ENCODE data around the gene IL2.

The IL2 gene

DNA sequence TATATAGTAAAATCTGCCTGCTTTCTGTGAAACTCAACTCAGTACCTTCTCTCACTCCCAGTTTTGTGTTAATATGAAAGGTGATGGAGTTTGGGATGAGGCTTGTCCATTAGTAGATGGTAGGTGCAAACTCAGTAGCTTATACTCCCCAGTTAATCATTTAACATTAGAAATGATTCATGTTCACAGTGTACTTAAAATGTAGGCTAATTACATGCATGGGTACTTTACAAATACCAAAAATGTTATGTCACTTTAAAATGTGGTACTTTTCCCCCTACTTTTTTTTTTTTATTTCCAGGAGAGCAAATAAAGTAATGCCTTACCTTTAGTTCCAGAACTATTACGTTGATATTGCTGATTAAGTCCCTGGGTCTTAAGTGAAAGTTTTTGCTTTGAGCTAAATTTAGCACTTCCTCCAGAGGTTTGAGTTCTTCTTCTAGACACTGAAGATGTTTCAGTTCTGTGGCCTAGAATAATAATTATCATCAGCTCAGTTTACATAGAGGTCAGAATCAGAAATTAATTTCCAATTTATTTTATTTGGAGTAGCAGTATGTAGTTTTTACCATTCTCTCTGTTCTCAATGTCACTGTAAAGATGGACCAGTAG lies 3.0 kb downstream of the IL2 start:
- ATAC-seq (ENCODE audit: low read depth), result no peak
- no peaks in the 10 kb centered on the region for H3K36me3 ChIP-seq (ENCODE audit: low read depth)
- no peak for DNase-seq (ENCODE audit: low spot score)
- no peaks in the 10 kb centered on the region for H3K4me1 ChIP-seq (ENCODE audit: insufficient read depth, poor library complexity, severe bottlenecking)
- H3K4me3 ChIP-seq (ENCODE audit: severe bottlenecking), result no peak overlapping the region
- H3K9me3 ChIP-seq (ENCODE audit: severe bottlenecking), result peaks cover 3% of the 10 kb centered on the region
- TF ChIP-seq, protein P1, sequence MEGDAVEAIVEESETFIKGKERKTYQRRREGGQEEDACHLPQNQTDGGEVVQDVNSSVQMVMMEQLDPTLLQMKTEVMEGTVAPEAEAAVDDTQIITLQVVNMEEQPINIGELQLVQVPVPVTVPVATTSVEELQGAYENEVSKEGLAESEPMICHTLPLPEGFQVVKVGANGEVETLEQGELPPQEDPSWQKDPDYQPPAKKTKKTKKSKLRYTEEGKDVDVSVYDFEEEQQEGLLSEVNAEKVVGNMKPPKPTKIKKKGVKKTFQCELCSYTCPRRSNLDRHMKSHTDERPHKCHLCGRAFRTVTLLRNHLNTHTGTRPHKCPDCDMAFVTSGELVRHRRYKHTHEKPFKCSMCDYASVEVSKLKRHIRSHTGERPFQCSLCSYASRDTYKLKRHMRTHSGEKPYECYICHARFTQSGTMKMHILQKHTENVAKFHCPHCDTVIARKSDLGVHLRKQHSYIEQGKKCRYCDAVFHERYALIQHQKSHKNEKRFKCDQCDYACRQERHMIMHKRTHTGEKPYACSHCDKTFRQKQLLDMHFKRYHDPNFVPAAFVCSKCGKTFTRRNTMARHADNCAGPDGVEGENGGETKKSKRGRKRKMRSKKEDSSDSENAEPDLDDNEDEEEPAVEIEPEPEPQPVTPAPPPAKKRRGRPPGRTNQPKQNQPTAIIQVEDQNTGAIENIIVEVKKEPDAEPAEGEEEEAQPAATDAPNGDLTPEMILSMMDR (IDR thresholded peaks at IDR 0.05; ENCODE audit: poor library complexity, severe bottlenecking), result no peak
- H3K27me3 ChIP-seq (ENCODE audit: insufficient read depth, poor library complexity, severe bottlenecking), result no peaks in the 10 kb centered on the region
- H3K27ac ChIP-seq (ENCODE audit: poor library complexity, severe bottlenecking), result no peak overlapping the region

DNA sequence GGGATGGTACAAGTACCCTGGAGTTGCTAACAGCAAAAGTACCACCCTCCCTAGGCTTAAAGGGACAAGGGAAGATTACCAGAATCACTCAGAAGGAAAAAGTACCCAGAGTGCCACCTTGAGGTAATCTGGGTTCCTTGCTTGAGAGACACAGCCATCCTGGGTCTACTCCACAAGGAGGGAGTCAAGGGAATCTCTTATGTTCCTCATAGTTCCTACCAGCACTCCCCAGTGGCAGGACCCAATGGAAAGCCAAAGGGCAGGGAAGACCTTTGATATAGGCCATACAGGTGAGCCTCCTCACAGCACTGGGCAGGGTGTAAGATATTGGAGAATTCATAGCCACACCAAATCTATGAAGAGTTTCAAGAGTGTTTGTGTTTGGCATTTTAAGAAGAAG lies 5.7 kb downstream of the IL2 start:
- Histone ChIP-seq H3K4me3 (ENCODE audit: severe bottlenecking) (no peak overlapping the region), H3K36me3 (ENCODE audit: low read depth) (no peaks in the 10 kb centered on the region), H3K9me3 (ENCODE audit: severe bottlenecking) (no peaks in the 10 kb centered on the region), H3K27ac (ENCODE audit: poor library complexity, severe bottlenecking) (no peak overlapping the region), H3K4me1 (ENCODE audit: insufficient read depth, poor library complexity, severe bottlenecking) (no peaks in the 10 kb centered on the region), H3K27me3 (ENCODE audit: insufficient read depth, poor library complexity, severe bottlenecking) (peaks cover 5% of the 10 kb centered on the region)
- peak; percentile 58; the same call in 2 of the 3 replicates for ATAC-seq (ENCODE audit: low read depth)
- no peak for DNase-seq (ENCODE audit: low spot score)
- TF ChIP-seq, protein P1 (IDR thresholded peaks at IDR 0.05; ENCODE audit: poor library complexity, severe bottlenecking), result no peak

DNA sequence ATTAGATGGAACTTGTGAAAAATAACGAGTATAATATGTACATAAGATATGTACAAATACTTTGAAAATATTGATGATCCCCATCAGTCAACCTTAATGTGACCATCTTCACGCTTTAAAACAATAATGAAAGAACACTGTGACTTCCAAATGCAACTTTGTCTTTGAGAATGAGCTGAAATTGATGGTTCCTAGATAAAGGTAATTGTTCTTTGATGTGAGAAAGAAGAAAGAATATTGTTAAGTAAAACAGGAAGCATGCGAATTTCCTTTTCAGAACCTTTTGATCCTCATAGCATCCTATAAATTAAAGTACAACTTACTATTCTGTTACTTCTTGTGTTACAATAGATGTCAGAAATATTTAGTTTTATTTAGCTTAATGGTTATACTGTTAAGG lies 22.2 kb downstream of the IL2 start:
- no peak for ATAC-seq (ENCODE audit: low read depth)
- Histone ChIP-seq H3K27me3 (ENCODE audit: insufficient read depth, poor library complexity, severe bottlenecking) (peaks cover 3% of the 10 kb centered on the region), H3K4me1 (ENCODE audit: insufficient read depth, poor library complexity, severe bottlenecking) (no peaks in the 10 kb centered on the region), H3K9me3 (ENCODE audit: severe bottlenecking) (no peaks in the 10 kb centered on the region), H3K27ac (ENCODE audit: poor library complexity, severe bottlenecking) (no peak overlapping the region), H3K4me3 (ENCODE audit: severe bottlenecking) (no peak overlapping the region), H3K36me3 (ENCODE audit: low read depth) (no peaks in the 10 kb centered on the region)
- TF ChIP-seq, protein P1 (IDR thresholded peaks at IDR 0.05; ENCODE audit: poor library complexity, severe bottlenecking), result no peak
- no peak for DNase-seq (ENCODE audit: low spot score)

DNA sequence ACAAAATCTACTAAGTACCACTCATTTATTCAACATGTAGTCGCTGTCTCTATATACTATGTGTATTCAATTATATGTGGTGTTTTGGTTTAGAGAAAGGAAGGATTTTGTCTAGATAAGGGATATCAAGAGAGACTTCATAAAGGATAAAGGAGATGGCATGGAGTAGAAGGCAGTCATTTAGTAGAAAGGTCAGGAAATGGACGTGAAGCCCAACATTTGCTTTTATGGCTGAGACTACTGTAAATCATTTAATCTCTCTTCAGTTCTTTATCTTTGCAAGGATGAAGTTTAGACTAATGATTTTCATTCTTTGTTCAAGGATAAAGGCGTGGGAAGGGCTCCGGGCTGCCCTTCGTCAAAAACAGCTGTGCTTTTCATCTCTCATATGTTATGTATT lies 25.2 kb downstream of the IL2 start:
- H3K36me3 ChIP-seq (ENCODE audit: low read depth), result no peaks in the 10 kb centered on the region
- ATAC-seq (ENCODE audit: low read depth) (no peak), DNase-seq (ENCODE audit: low spot score) (no peak)
- TF ChIP-seq, protein P1 (IDR thresholded peaks at IDR 0.05; ENCODE audit: poor library complexity, severe bottlenecking), result no peak
- H3K27me3 ChIP-seq (ENCODE audit: insufficient read depth, poor library complexity, severe bottlenecking), result peaks cover 3% of the 10 kb centered on the region
- H3K27ac ChIP-seq (ENCODE audit: poor library complexity, severe bottlenecking), result no peak overlapping the region
- no peak overlapping the region for H3K4me3 ChIP-seq (ENCODE audit: severe bottlenecking)
- no peaks in the 10 kb centered on the region for H3K4me1 ChIP-seq (ENCODE audit: insufficient read depth, poor library complexity, severe bottlenecking)
- H3K9me3 ChIP-seq (ENCODE audit: severe bottlenecking), result no peaks in the 10 kb centered on the region

DNA sequence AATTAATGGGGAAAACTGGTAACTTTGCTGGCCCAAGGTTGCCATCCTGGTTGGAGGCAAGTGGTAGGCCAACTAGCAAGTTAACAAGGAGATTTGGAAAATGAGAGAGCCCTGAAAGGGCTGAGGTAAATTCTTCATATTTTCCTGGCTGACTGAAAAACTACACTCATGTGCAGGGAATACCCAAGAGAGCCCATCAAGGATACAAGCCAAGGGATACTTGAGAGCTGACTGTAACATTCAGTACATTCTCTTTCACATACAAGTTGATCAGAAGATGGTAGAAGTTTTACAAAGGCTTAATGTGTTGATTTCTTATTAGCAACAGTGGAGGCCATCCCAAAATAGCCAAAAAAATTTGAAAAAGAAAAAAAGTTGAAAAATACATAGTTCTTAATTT lies 33.3 kb downstream of the IL2 start:
- no peak for DNase-seq (ENCODE audit: low spot score)

More for the DNA sequence above, 33.3 kb downstream of the IL2 start:
- Histone ChIP-seq H3K27ac (ENCODE audit: poor library complexity, severe bottlenecking) (no peak overlapping the region), H3K27me3 (ENCODE audit: insufficient read depth, poor library complexity, severe bottlenecking) (no peaks in the 10 kb centered on the region), H3K4me1 (ENCODE audit: insufficient read depth, poor library complexity, severe bottlenecking) (no peaks in the 10 kb centered on the region), H3K4me3 (ENCODE audit: severe bottlenecking) (no peak overlapping the region), H3K9me3 (ENCODE audit: severe bottlenecking) (no peaks in the 10 kb centered on the region), H3K36me3 (ENCODE audit: low read depth) (no peaks in the 10 kb centered on the region)
- TF ChIP-seq, protein P1 (IDR thresholded peaks at IDR 0.05; ENCODE audit: poor library complexity, severe bottlenecking), result no peak
- ATAC-seq (ENCODE audit: low read depth), result no peak

Data from RWPE2 (cell line).